ENCODE results near the gene HERPUD1. TPM values are rescaled to one million over a fixed set of nuclear protein-coding genes. Genes with fewer than 3 reads are reported as not detected.

The HERPUD1 gene
- polyA plus RNA-seq, 1 of the 3 experiments (the other 2 are of a cell fraction), result 46.3 TPM

DNA sequence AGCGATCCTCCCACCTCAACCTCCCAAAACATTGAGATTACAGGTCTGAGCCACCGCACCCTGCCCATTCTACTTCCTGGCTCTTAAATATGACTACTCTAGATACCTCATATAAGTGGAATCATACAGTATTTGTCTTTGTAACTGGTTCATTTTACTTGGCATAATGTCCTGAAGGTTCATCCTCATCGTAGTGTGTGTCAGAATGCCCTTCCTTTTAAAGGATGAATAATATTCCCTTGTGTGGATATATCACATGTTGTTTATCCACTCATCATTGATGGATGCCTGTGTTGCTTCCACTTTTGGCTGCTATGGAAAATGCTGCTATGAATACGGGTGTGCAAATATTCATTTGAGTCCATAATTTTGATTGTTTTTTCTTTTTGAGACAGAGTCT is 24.1 kb downstream of the HERPUD1 start:
- Histone ChIP-seq H3K36me3 (replicated peaks in 1 of 2; ENCODE audit: control insufficient read depth in 1 of 2, insufficient read depth in 2 of 2, low read length in 1 of 2) (no peaks in the 10 kb centered on the region), H3K9me3 (no peaks in the 10 kb centered on the region), H3K27me3 (ENCODE audit: insufficient read depth) (no peaks in the 10 kb centered on the region), H3K9ac (no peak overlapping the region), H3K4me3 (ENCODE audit: low read depth in 2 of 2, low read length in 1 of 2) (no peak overlapping the region), H3K4me2 (no peak overlapping the region), H3K9me2 (no peaks in the 10 kb centered on the region), H3K27ac (ENCODE audit: low read depth in 2 of 2, low read length in 1 of 2) (no peak overlapping the region), H3K79me2 (ENCODE audit: insufficient read depth) (no peaks in the 10 kb centered on the region), H2AFZ (ENCODE audit: low read depth) (no peak overlapping the region), H3K4me1 (ENCODE audit: control insufficient read depth in 1 of 2, insufficient read depth in 2 of 2, low read depth in 1 of 2, low read length in 1 of 2) (peaks cover 0 to 5% of the 10 kb centered on the region in 2 experiments; a peak in 1 of 4 replicates), H4K20me1 (ENCODE audit: insufficient read depth) (no peaks in the 10 kb centered on the region), H3F3A (replicated peaks; ENCODE audit: insufficient read depth) (no peaks in the 10 kb centered on the region)
- TF ChIP-seq CHD2 (IDR thresholded peaks at IDR 0.05; ENCODE audit: low read length, partially characterized antibody), result no peak
- ChIA-PET POLR2A (no interaction called here), CTCF (interaction anchor here (1.0 to 1.3 kb wide), 3 partner anchors 14 to 212 kb away, joined by 3 to 6 read pairs (median 3); partner anchors contain the start of gene NLRC5)
- DNase-seq, result no peak
- 82% methylated on average over 4 of the region's 4 CpGs for WGBS (ENCODE audit: low lambda C conversion rate)

DNA sequence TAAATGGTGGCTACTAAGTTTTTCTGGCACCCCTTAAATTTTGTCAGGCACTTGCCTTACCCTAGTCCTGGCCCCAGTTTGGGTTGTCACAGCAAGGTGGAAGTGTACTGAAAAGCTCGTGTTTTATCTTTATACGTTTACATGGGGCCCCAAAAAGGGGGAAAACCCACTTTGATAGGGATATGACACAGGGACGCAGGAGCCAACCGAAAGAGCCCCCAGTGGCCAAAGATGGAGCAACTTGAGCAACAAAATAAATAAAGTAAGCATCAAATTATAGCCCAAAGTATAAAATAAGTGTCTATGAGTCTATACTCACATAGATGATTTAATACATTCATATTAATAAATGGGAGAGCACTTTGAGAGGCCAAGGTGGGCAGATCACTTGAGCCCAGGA is 24.8 kb downstream of the HERPUD1 start:
- Histone ChIP-seq H3K79me2 (ENCODE audit: insufficient read depth) (no peaks in the 10 kb centered on the region), H3K4me1 (ENCODE audit: control insufficient read depth in 1 of 2, insufficient read depth in 2 of 2, low read depth in 1 of 2, low read length in 1 of 2) (peaks cover 0 to 8% of the 10 kb centered on the region in 2 experiments; a peak in 1 of 4 replicates), H3K4me3 (ENCODE audit: low read depth in 2 of 2, low read length in 1 of 2) (no peak overlapping the region), H3K9me3 (no peaks in the 10 kb centered on the region), H2AFZ (ENCODE audit: low read depth) (no peak overlapping the region), H3F3A (replicated peaks; ENCODE audit: insufficient read depth) (no peaks in the 10 kb centered on the region), H3K27ac (ENCODE audit: low read depth in 2 of 2, low read length in 1 of 2) (no peak overlapping the region), H3K36me3 (replicated peaks in 1 of 2; ENCODE audit: control insufficient read depth in 1 of 2, insufficient read depth in 2 of 2, low read length in 1 of 2) (no peaks in the 10 kb centered on the region), H3K27me3 (ENCODE audit: insufficient read depth) (no peaks in the 10 kb centered on the region), H4K20me1 (ENCODE audit: insufficient read depth) (no peaks in the 10 kb centered on the region), H3K9ac (no peak overlapping the region), H3K4me2 (no peak overlapping the region), H3K9me2 (no peaks in the 10 kb centered on the region)
- CTCF ChIA-PET, result interaction anchor here (1.0 to 1.3 kb wide), 4 partner anchors 10 to 211 kb away, joined by 3 to 6 read pairs (median 3); partner anchors contain the start of gene NLRC5
- no peak for DNase-seq
- TF ChIP-seq FOXM1 (IDR thresholded peaks at IDR 0.05; ENCODE audit: low read depth) (no peak), EZH2phosphoT487 (IDR thresholded peaks at IDR 0.05; ENCODE audit: borderline replicate concordance, low read depth) (no peak), GATA2 (CRISPR knock-in tag; IDR thresholded peaks at IDR 0.05) (no peak), NRF1 (IDR thresholded peaks at IDR 0.05; ENCODE audit: low read depth, low read length) (no peak)
- TF ChIP-seq, protein P1, sequence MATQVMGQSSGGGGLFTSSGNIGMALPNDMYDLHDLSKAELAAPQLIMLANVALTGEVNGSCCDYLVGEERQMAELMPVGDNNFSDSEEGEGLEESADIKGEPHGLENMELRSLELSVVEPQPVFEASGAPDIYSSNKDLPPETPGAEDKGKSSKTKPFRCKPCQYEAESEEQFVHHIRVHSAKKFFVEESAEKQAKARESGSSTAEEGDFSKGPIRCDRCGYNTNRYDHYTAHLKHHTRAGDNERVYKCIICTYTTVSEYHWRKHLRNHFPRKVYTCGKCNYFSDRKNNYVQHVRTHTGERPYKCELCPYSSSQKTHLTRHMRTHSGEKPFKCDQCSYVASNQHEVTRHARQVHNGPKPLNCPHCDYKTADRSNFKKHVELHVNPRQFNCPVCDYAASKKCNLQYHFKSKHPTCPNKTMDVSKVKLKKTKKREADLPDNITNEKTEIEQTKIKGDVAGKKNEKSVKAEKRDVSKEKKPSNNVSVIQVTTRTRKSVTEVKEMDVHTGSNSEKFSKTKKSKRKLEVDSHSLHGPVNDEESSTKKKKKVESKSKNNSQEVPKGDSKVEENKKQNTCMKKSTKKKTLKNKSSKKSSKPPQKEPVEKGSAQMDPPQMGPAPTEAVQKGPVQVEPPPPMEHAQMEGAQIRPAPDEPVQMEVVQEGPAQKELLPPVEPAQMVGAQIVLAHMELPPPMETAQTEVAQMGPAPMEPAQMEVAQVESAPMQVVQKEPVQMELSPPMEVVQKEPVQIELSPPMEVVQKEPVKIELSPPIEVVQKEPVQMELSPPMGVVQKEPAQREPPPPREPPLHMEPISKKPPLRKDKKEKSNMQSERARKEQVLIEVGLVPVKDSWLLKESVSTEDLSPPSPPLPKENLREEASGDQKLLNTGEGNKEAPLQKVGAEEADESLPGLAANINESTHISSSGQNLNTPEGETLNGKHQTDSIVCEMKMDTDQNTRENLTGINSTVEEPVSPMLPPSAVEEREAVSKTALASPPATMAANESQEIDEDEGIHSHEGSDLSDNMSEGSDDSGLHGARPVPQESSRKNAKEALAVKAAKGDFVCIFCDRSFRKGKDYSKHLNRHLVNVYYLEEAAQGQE (IDR thresholded peaks at IDR 0.05; ENCODE audit: low read depth, low read length), result no peak
- TF ChIP-seq, protein P2, sequence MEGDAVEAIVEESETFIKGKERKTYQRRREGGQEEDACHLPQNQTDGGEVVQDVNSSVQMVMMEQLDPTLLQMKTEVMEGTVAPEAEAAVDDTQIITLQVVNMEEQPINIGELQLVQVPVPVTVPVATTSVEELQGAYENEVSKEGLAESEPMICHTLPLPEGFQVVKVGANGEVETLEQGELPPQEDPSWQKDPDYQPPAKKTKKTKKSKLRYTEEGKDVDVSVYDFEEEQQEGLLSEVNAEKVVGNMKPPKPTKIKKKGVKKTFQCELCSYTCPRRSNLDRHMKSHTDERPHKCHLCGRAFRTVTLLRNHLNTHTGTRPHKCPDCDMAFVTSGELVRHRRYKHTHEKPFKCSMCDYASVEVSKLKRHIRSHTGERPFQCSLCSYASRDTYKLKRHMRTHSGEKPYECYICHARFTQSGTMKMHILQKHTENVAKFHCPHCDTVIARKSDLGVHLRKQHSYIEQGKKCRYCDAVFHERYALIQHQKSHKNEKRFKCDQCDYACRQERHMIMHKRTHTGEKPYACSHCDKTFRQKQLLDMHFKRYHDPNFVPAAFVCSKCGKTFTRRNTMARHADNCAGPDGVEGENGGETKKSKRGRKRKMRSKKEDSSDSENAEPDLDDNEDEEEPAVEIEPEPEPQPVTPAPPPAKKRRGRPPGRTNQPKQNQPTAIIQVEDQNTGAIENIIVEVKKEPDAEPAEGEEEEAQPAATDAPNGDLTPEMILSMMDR (IDR thresholded peaks at IDR 0.05), result no peak; the same call in 1 of the 2 replicates
- TF ChIP-seq, protein P3, sequence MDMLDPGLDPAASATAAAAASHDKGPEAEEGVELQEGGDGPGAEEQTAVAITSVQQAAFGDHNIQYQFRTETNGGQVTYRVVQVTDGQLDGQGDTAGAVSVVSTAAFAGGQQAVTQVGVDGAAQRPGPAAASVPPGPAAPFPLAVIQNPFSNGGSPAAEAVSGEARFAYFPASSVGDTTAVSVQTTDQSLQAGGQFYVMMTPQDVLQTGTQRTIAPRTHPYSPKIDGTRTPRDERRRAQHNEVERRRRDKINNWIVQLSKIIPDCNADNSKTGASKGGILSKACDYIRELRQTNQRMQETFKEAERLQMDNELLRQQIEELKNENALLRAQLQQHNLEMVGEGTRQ (IDR thresholded peaks at IDR 0.05; ENCODE audit: borderline replicate concordance, low read depth, low read length), result no peak
- POLR2A ChIA-PET, result no interaction called here
- WGBS (ENCODE audit: low lambda C conversion rate), result 60% methylated on average over 4 of the region's 4 CpGs

Data from SK-N-SH (cell line).